ENCODE measurements around the gene OCEL1.

DNA sequence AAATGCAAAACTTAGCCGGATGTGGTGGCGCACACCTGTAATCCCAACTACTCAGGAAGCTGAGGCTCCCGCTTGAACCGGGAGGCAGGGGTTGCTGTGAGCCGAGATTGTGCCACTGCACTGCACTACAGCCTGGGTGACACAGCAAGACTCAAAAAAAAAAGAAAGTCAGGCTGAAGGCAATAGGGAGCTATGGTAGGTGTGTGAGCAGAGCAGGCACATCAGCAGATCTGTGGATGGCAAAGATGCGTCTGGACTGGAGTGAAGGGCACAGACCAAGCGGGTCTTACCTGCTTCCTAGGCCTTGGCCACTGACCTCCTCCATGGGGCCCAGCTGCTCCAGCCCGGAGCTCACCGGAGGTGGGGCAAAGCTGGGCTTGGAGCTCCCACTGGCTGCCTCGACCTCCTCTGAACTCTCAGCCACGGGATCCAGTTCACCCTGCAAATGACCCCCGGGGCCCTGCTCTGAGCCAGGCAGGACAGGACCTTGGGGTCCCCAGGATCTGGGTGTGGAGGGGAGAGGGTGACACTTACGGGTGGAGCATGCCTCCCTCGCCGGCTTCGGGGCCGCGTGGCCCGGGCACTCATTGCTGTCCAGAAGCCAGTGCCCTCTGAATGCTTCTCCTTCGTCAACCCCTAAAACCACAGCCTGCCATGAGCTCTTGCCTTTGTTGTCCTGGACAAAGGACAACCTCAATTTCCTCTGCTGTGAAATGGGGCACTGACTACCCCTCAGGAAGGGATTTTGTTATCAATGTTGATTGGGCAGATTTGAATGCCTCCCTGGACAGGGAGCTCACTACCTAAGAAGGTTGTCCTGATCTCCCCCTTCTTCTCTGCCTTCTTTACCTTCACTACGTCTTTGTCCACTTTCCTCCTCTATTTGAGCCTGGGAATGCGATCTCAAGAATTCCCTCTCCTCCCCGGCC, 38.0 kb downstream of the OCEL1 start:
- no peak for TF ChIP-seq EZH2phosphoT487 (IDR thresholded peaks at IDR 0.05; ENCODE audit: borderline replicate concordance, low read length)
- TF ChIP-seq, protein P1, sequence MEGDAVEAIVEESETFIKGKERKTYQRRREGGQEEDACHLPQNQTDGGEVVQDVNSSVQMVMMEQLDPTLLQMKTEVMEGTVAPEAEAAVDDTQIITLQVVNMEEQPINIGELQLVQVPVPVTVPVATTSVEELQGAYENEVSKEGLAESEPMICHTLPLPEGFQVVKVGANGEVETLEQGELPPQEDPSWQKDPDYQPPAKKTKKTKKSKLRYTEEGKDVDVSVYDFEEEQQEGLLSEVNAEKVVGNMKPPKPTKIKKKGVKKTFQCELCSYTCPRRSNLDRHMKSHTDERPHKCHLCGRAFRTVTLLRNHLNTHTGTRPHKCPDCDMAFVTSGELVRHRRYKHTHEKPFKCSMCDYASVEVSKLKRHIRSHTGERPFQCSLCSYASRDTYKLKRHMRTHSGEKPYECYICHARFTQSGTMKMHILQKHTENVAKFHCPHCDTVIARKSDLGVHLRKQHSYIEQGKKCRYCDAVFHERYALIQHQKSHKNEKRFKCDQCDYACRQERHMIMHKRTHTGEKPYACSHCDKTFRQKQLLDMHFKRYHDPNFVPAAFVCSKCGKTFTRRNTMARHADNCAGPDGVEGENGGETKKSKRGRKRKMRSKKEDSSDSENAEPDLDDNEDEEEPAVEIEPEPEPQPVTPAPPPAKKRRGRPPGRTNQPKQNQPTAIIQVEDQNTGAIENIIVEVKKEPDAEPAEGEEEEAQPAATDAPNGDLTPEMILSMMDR (conservative IDR thresholded peaks at IDR 0.05; ENCODE audit: low read depth, low read length) = no peak
